Measurements from ENCODE around the gene OTOA. TPM values are rescaled to one million over a fixed set of nuclear protein-coding genes. Genes with fewer than 3 reads are reported as not detected.

The OTOA gene
- total and polyA plus RNA-seq, 2 of the 13 experiments (the other 11 are each of a cell fraction or from before 2014, with no cell fraction given): 0.05 to 0.15 TPM

- CTCF ChIA-PET (ENCODE audit: low intra/inter-chr PET ratio, low total read pairs): interaction anchor here (3.7 kb wide), 1 partner anchor 56 kb away, joined by 40 read pairs; no protein-coding TSS in a partner anchor
- POLR2A ChIA-PET: interaction anchor here (0.9 to 1.5 kb wide), 5 partner anchors 9 to 118 kb away, joined by 3 to 4 read pairs (median 3); partner anchors contain the start of gene METTL9
- FAIRE-seq (peak; percentile 48), ATAC-seq (peak; percentile 93), DNase-seq (ENCODE audit: low spot score) (peak; percentile 91)
- Histone ChIP-seq H3K79me2 (ENCODE audit: insufficient read depth, low read length) (no peaks in the 10 kb centered on the region), H3K27ac (ENCODE audit: extremely low read length, insufficient read depth, low read length) (no peak overlapping the region), H3K4me3 (replicated peaks in 1 of 3; ENCODE audit: insufficient read depth in 1 of 3, low read depth in 2 of 3, low read length in 3 of 3) (no peak overlapping the region), H3K36me3 (replicated peaks in 1 of 2; ENCODE audit: control insufficient read depth in 1 of 2, insufficient read depth in 2 of 2, low read length in 2 of 2) (0 out of 5 replicates have a peak, but pooled peaks cover 0 to 5% of the 10 kb centered on the region in 2 experiments), H2AFZ (ENCODE audit: low read length) (no peak overlapping the region), H3K4me2 (ENCODE audit: low read depth, low read length) (no peak overlapping the region), H3K9me3 (ENCODE audit: low read length) (no peaks in the 10 kb centered on the region), H3K9ac (ENCODE audit: insufficient read depth, low read depth, low read length) (no peak overlapping the region), H4K20me1 (ENCODE audit: insufficient read depth, low read length) (peaks cover 9% of the 10 kb centered on the region), H3K4me1 (ENCODE audit: insufficient read depth, low read length) (peaks cover 29% of the 10 kb centered on the region), H3K27me3 (ENCODE audit: control insufficient read depth in 1 of 2, insufficient read depth in 2 of 2, low read length in 2 of 2) (no peaks in the 10 kb centered on the region)
- TSS peak; percentile 7 for BruUV-seq (replicated peaks)
- in situ Hi-C loops (cut with HindIII; ENCODE audit: extremely low pct_ligation_motif_present, low pct_unique_long_range_greater_than_20kb): loop anchor here (5.0 kb wide), 1 partner anchor 36 kb away; no protein-coding TSS in a partner anchor
- WGBS (ENCODE audit: low lambda C conversion rate): 37% methylated on average over 4 of the region's 4 CpGs
- intact Hi-C loops (cut with micrococcal nuclease; ENCODE audit: unreplicated experiment): loop anchor here (1.0 kb wide), 1 partner anchor 38 kb away; no protein-coding TSS in a partner anchor
- TF ChIP-seq NONO (IDR thresholded peaks at IDR 0.05) (no peak), NONO (CRISPR knock-in tag; conservative IDR thresholded peaks at IDR 0.05) (peak; percentile 65), FOXP4 (CRISPR knock-in tag; IDR thresholded peaks at IDR 0.05) (peak; percentile 91), RXRA (CRISPR knock-in tag; IDR thresholded peaks at IDR 0.05) (peak; percentile 64; the same call in 1 of the 2 replicates), HMG20A (CRISPR knock-in tag; IDR thresholded peaks at IDR 0.05; ENCODE audit: borderline replicate concordance) (peak; percentile 81), ZKSCAN8 (CRISPR knock-in tag; IDR thresholded peaks at IDR 0.05; ENCODE audit: borderline replicate concordance) (no peak), ZC3H13 (CRISPR knock-in tag; IDR thresholded peaks at IDR 0.05) (no peak), ZNF704 (CRISPR knock-in tag; IDR thresholded peaks at IDR 0.05; ENCODE audit: borderline replicate concordance) (no peak), ZNF44 (CRISPR knock-in tag; IDR thresholded peaks at IDR 0.05) (no peak), GATA4 (IDR thresholded peaks at IDR 0.05; ENCODE audit: borderline replicate concordance, low read depth) (peak; percentile 65; the same call in 1 of the 2 replicates), PHF5A (CRISPR knock-in tag; IDR thresholded peaks at IDR 0.05; ENCODE audit: low read depth, unreplicated experiment) (peak; percentile 66), JUN (CRISPR knock-in tag; IDR thresholded peaks at IDR 0.05) (peak; percentile 74; the same call in 1 of the 2 replicates), TCF7L2 (IDR thresholded peaks at IDR 0.05; ENCODE audit: low read depth, low read length) (peak; percentile 81)
- TF ChIP-seq, protein P1, sequence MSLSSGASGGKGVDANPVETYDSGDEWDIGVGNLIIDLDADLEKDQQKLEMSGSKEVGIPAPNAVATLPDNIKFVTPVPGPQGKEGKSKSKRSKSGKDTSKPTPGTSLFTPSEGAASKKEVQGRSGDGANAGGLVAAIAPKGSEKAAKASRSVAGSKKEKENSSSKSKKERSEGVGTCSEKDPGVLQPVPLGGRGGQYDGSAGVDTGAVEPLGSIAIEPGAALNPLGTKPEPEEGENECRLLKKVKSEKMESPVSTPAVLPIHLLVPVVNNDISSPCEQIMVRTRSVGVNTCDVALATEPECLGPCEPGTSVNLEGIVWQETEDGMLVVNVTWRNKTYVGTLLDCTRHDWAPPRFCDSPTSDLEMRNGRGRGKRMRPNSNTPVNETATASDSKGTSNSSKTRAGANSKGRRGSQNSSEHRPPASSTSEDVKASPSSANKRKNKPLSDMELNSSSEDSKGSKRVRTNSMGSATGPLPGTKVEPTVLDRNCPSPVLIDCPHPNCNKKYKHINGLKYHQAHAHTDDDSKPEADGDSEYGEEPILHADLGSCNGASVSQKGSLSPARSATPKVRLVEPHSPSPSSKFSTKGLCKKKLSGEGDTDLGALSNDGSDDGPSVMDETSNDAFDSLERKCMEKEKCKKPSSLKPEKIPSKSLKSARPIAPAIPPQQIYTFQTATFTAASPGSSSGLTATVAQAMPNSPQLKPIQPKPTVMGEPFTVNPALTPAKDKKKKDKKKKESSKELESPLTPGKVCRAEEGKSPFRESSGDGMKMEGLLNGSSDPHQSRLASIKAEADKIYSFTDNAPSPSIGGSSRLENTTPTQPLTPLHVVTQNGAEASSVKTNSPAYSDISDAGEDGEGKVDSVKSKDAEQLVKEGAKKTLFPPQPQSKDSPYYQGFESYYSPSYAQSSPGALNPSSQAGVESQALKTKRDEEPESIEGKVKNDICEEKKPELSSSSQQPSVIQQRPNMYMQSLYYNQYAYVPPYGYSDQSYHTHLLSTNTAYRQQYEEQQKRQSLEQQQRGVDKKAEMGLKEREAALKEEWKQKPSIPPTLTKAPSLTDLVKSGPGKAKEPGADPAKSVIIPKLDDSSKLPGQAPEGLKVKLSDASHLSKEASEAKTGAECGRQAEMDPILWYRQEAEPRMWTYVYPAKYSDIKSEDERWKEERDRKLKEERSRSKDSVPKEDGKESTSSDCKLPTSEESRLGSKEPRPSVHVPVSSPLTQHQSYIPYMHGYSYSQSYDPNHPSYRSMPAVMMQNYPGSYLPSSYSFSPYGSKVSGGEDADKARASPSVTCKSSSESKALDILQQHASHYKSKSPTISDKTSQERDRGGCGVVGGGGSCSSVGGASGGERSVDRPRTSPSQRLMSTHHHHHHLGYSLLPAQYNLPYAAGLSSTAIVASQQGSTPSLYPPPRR (CRISPR knock-in tag; IDR thresholded peaks at IDR 0.05; ENCODE audit: borderline replicate concordance): peak; percentile 96
These were observed 25.2 kb upstream of the OTOA start for GRCh38 chr16:21638573-21638975.
